Activated T-helper 17 cell treated with anti-CD3 and anti-CD28 coated beads, Interleukin-2, amount 50 U/mL, for 72 hours (primary cell): Measurements from ENCODE around the gene PRKN. TPM values are rescaled to one million over a fixed set of nuclear protein-coding genes. Genes with fewer than 3 reads are reported as not detected.
"Not testable (repeated sequence)": the region's sequence is repeated elsewhere in the genome, so short reads cannot be mapped to it uniquely, and the experiment has no call there.

Source experiments
- ATAC-seq: fragments of 150-1000 bp; cut with Tn5 transposase; replicated peaks from 2 replicates; pipeline ENCODE4 v1.10.0; 2021; ENCODE audit warnings: mild to moderate bottlenecking, moderate library complexity
- H3K27ac Mint-ChIP-seq: one replicate; pipeline ENCODE4 v1.8.0; 2022; ENCODE audit warnings: mixed read lengths
- H3K27me3 Mint-ChIP-seq: one replicate; pipeline ENCODE4 v1.8.0; 2022; ENCODE audit warnings: mixed read lengths
- H3K36me3 Mint-ChIP-seq: one replicate; pipeline ENCODE4 v1.8.0; 2022; ENCODE audit warnings: low read depth, mild to moderate bottlenecking, mixed read lengths
- H3K4me1 Mint-ChIP-seq: one replicate; pipeline ENCODE4 v1.8.0; 2022; ENCODE audit warnings: mixed read lengths
- H3K4me3 Mint-ChIP-seq: one replicate; pipeline ENCODE4 v1.8.0; 2022; ENCODE audit warnings: mild to moderate bottlenecking, mixed read lengths
- H3K9me3 Mint-ChIP-seq: one replicate; pipeline ENCODE4 v1.8.0; 2022; ENCODE audit warnings: mixed read lengths
- total RNA-seq, 2 donors: library from RNA; stranded (reverse); gene quantifications; one replicate each; pipeline ENCODE4 v1.2.3, GENCODE V29; 2022

PRKN gene
- total RNA-seq, 2 donors from 2014 or later, result 0.84 to 0.87 TPM

GRCh38 chr6:161826512-161826911 is 901.1 kb downstream of the PRKN start:
- H3K36me3 Mint-ChIP-seq, result no peaks in the 10 kb centered on the region
- H3K4me3 Mint-ChIP-seq, result no peak overlapping the region
- H3K27me3 Mint-ChIP-seq, result no peaks in the 10 kb centered on the region
- H3K4me1 Mint-ChIP-seq, result no peaks in the 10 kb centered on the region
- no peaks in the 10 kb centered on the region for H3K9me3 Mint-ChIP-seq
- no peak overlapping the region for H3K27ac Mint-ChIP-seq
- no peak for ATAC-seq

- H3K4me1 Mint-ChIP-seq, ATAC-seq, H3K27ac Mint-ChIP-seq, H3K9me3 Mint-ChIP-seq, H3K4me3 Mint-ChIP-seq, H3K27me3 Mint-ChIP-seq, H3K36me3 Mint-ChIP-seq: not testable (repeated sequence)
These were observed 905.4 kb downstream of the PRKN start for GRCh38 chr6:161822204-161822603.

GRCh38 chr6:161817881-161818280 is 909.7 kb downstream of the PRKN start:
- Mint-ChIP-seq H3K36me3 (no peaks in the 10 kb centered on the region), H3K9me3 (no peaks in the 10 kb centered on the region), H3K4me1 (no peaks in the 10 kb centered on the region), H3K27ac (no peak overlapping the region), H3K4me3 (no peak overlapping the region), H3K27me3 (no peaks in the 10 kb centered on the region)
- ATAC-seq, result no peak

- Mint-ChIP-seq H3K27ac (no peak overlapping the region), H3K27me3 (no peaks in the 10 kb centered on the region), H3K4me1 (no peaks in the 10 kb centered on the region), H3K36me3 (no peaks in the 10 kb centered on the region), H3K9me3 (no peaks in the 10 kb centered on the region), H3K4me3 (no peak overlapping the region)
- ATAC-seq, result no peak
These were observed 911.6 kb downstream of the PRKN start for GRCh38 chr6:161815965-161816364.

- Mint-ChIP-seq H3K27ac (no peak overlapping the region), H3K36me3 (no peaks in the 10 kb centered on the region)
- no peak for ATAC-seq
These were observed 914.4 kb downstream of the PRKN start for GRCh38 chr6:161813156-161813555.

GRCh38 chr6:161809971-161810370 is 917.6 kb downstream of the PRKN start:
- Mint-ChIP-seq H3K27ac (no peak overlapping the region), H3K9me3 (no peaks in the 10 kb centered on the region), H3K4me3 (no peak overlapping the region), H3K36me3 (no peaks in the 10 kb centered on the region), H3K4me1 (peaks cover 4% of the 10 kb centered on the region), H3K27me3 (no peaks in the 10 kb centered on the region)
- ATAC-seq, result no peak

More at GRCh38 chr6:161813156-161813555, 914.4 kb downstream of the PRKN start:
- H3K4me3 Mint-ChIP-seq, result no peak overlapping the region
- no peaks in the 10 kb centered on the region for H3K9me3 Mint-ChIP-seq
- H3K27me3 Mint-ChIP-seq, result no peaks in the 10 kb centered on the region
- H3K4me1 Mint-ChIP-seq, result no peaks in the 10 kb centered on the region

GRCh38 chr6:161804838-161805237 is 922.7 kb downstream of the PRKN start:
- Mint-ChIP-seq H3K4me3 (no peak overlapping the region), H3K4me1 (peaks cover 5% of the 10 kb centered on the region), H3K36me3 (no peaks in the 10 kb centered on the region), H3K9me3 (no peaks in the 10 kb centered on the region), H3K27me3 (no peaks in the 10 kb centered on the region), H3K27ac (no peak overlapping the region)
- peak; percentile 21 for ATAC-seq

GRCh38 chr6:161803131-161803530 is 924.4 kb downstream of the PRKN start:
- Mint-ChIP-seq H3K4me1 (peaks cover 5% of the 10 kb centered on the region), H3K27me3 (no peaks in the 10 kb centered on the region), H3K27ac (no peak overlapping the region), H3K9me3 (no peaks in the 10 kb centered on the region), H3K4me3 (no peak overlapping the region), H3K36me3 (no peaks in the 10 kb centered on the region)
- ATAC-seq, result no peak

GRCh38 chr6:161802231-161802630 is 925.3 kb downstream of the PRKN start:
- Mint-ChIP-seq H3K9me3 (no peaks in the 10 kb centered on the region), H3K4me3 (no peak overlapping the region), H3K4me1 (peaks cover 5% of the 10 kb centered on the region), H3K27me3 (no peaks in the 10 kb centered on the region), H3K36me3 (no peaks in the 10 kb centered on the region), H3K27ac (no peak overlapping the region)
- ATAC-seq, result no peak

- Mint-ChIP-seq H3K4me3 (no peak overlapping the region), H3K4me1 (no peaks in the 10 kb centered on the region), H3K27me3 (no peaks in the 10 kb centered on the region), H3K9me3 (peaks cover 3% of the 10 kb centered on the region), H3K27ac (no peak overlapping the region), H3K36me3 (no peaks in the 10 kb centered on the region)
- no peak for ATAC-seq
These were observed 928.6 kb downstream of the PRKN start for GRCh38 chr6:161798844-161799394.

- no peak for ATAC-seq
- Mint-ChIP-seq H3K36me3 (no peaks in the 10 kb centered on the region), H3K27ac (no peak overlapping the region), H3K4me3 (no peak overlapping the region), H3K27me3 (no peaks in the 10 kb centered on the region), H3K4me1 (no peaks in the 10 kb centered on the region), H3K9me3 (peaks cover 3% of the 10 kb centered on the region)
These were observed 930.9 kb downstream of the PRKN start for GRCh38 chr6:161796681-161797080.

GRCh38 chr6:161792851-161793493 is 934.6 kb downstream of the PRKN start:
- Mint-ChIP-seq H3K4me3 (no peak overlapping the region), H3K27me3 (no peaks in the 10 kb centered on the region), H3K36me3 (no peaks in the 10 kb centered on the region), H3K27ac (no peak overlapping the region), H3K9me3 (peaks cover 3% of the 10 kb centered on the region), H3K4me1 (no peaks in the 10 kb centered on the region)
- ATAC-seq, result no peak

GRCh38 chr6:161788531-161788930 is 939.0 kb downstream of the PRKN start:
- no peak overlapping the region for H3K27ac Mint-ChIP-seq
- no peak overlapping the region for H3K4me3 Mint-ChIP-seq
- H3K27me3 Mint-ChIP-seq, result no peaks in the 10 kb centered on the region
- H3K4me1 Mint-ChIP-seq, result no peaks in the 10 kb centered on the region
- no peaks in the 10 kb centered on the region for H3K36me3 Mint-ChIP-seq
- no peak for ATAC-seq
- no peaks in the 10 kb centered on the region for H3K9me3 Mint-ChIP-seq

- Mint-ChIP-seq H3K4me1 (no peaks in the 10 kb centered on the region), H3K27ac (no peak overlapping the region), H3K27me3 (no peaks in the 10 kb centered on the region), H3K4me3 (no peak overlapping the region), H3K9me3 (no peaks in the 10 kb centered on the region), H3K36me3 (no peaks in the 10 kb centered on the region)
- ATAC-seq, result no peak
These were observed 955.4 kb downstream of the PRKN start for GRCh38 chr6:161772176-161772575.

- no peak overlapping the region for H3K4me3 Mint-ChIP-seq
- no peaks in the 10 kb centered on the region for H3K9me3 Mint-ChIP-seq
- no peaks in the 10 kb centered on the region for H3K36me3 Mint-ChIP-seq
- H3K27me3 Mint-ChIP-seq, result no peaks in the 10 kb centered on the region
- no peak overlapping the region for H3K27ac Mint-ChIP-seq
- no peak for ATAC-seq
- no peaks in the 10 kb centered on the region for H3K4me1 Mint-ChIP-seq
These were observed 965.6 kb downstream of the PRKN start for GRCh38 chr6:161761966-161762365.
